GM12878 (cell line): Measurements from ENCODE around the gene PCCA.

Source experiments
- ZNF274 ChIP-seq: IDR thresholded peaks from one replicate; pipeline ENCODE4 v1.8.0; 2011; ENCODE audit not compliant: insufficient read length, insufficient read depth
- TF ChIP-seq, protein P1 (sequence below): fragments of 450-650 bp; conservative IDR thresholded peaks from 2 replicates; pipeline ENCODE4 v1.6.1; 2017; ENCODE audit warnings: mild to moderate bottlenecking, moderate library complexity

DNA sequence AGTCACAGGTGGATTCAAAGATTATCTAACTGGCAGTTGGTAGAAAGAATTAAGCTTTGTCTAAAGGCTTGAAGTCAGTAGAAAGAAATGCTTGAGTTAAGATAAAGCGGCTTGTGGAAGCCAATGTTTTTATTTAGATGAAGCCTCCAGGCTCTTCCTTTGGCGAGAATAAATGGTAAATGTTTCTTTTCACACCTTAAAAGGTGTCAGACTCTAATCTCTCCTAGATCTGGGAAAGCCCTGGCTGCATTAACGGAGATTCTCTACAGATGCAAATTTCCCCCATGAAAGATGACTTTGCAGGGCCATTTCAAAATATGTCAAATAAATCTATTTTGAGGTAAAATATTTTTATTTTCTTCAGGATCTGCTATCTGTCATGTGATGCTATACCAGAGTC, 37.8 kb upstream of the PCCA start:
- TF ChIP-seq ZNF274: no peak
- TF ChIP-seq, protein P1, sequence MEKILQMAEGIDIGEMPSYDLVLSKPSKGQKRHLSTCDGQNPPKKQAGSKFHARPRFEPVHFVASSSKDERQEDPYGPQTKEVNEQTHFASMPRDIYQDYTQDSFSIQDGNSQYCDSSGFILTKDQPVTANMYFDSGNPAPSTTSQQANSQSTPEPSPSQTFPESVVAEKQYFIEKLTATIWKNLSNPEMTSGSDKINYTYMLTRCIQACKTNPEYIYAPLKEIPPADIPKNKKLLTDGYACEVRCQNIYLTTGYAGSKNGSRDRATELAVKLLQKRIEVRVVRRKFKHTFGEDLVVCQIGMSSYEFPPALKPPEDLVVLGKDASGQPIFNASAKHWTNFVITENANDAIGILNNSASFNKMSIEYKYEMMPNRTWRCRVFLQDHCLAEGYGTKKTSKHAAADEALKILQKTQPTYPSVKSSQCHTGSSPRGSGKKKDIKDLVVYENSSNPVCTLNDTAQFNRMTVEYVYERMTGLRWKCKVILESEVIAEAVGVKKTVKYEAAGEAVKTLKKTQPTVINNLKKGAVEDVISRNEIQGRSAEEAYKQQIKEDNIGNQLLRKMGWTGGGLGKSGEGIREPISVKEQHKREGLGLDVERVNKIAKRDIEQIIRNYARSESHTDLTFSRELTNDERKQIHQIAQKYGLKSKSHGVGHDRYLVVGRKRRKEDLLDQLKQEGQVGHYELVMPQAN: no peak
